Prostate gland (tissue), 2 donors: ENCODE results near the gene NBPF4.

Experiments
- POLR2A ChIP-seq: fragments of 450-650 bp; IDR thresholded peaks from one replicate; pipeline ENCODE4 v1.6.1; 2016; ENCODE audit warnings: antibody characterized with exemption, mild to moderate bottlenecking
- POLR2AphosphoS5 ChIP-seq: sonication (generic); formaldehyde crosslinking; IDR thresholded peaks from one replicate; pipeline ENCODE4 v1.6.1; 2017; ENCODE audit warnings: antibody characterized with exemption
- TF ChIP-seq, protein P1 (sequence below), 4 experiments: fragments of 200-600 bp in 2 of 4; fragments of 450-650 bp in 2 of 4; sonication (generic) in 2 of 4; IDR thresholded peaks; 1 replicate in 3 of 4; 2 replicates in 1 of 4; pipeline ENCODE4 v1.5.1; 2016 to 2019; ENCODE audit warnings: antibody characterized with exemption in 4 of 4, mild to moderate bottlenecking in 2 of 4, moderate library complexity in 2 of 4

DNA sequence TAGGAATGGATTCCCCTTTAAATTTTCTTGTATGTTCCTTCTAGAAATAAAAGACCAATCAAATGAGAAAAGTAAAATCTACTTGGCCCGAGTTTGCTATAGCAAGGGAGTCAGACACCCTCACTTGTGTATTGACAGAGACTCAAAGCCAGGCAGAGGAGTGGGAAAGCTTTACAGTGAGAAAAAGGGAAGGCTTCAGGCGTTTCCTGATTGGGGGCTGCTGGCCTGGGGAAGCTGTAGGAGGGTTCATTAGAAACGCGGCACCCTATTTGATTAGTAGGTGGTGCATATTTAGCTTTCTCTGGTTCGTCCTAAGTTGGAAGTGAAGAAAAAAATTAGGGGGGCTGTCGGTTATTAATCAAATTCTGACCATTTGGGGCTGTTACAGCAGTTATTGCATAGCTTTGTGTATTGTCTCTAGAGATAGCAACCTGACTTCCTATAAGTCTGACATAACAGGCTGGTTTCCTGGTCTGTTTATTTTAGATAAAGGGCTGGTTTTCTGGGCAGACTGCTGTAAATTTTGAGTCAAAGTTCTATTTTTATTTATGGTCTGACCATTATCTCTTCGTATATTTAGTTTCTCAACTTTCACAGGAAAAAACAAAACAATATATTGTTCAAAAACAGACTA is 53.8 kb downstream of the NBPF4 start:
- TF ChIP-seq, protein P1, sequence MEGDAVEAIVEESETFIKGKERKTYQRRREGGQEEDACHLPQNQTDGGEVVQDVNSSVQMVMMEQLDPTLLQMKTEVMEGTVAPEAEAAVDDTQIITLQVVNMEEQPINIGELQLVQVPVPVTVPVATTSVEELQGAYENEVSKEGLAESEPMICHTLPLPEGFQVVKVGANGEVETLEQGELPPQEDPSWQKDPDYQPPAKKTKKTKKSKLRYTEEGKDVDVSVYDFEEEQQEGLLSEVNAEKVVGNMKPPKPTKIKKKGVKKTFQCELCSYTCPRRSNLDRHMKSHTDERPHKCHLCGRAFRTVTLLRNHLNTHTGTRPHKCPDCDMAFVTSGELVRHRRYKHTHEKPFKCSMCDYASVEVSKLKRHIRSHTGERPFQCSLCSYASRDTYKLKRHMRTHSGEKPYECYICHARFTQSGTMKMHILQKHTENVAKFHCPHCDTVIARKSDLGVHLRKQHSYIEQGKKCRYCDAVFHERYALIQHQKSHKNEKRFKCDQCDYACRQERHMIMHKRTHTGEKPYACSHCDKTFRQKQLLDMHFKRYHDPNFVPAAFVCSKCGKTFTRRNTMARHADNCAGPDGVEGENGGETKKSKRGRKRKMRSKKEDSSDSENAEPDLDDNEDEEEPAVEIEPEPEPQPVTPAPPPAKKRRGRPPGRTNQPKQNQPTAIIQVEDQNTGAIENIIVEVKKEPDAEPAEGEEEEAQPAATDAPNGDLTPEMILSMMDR (IDR thresholded peaks at IDR 0.05), result no peak
- no peak for TF ChIP-seq POLR2AphosphoS5
- no peak for TF ChIP-seq POLR2A
